ENCODE results near the gene VWC2L.

- TF ChIP-seq JUN (CRISPR knock-in tag; IDR thresholded peaks at IDR 0.05): no peak
- TF ChIP-seq CREB1 (CRISPR knock-in tag; IDR thresholded peaks at IDR 0.05): no peak
- no peak for TF ChIP-seq CTCF (IDR thresholded peaks at IDR 0.05)
- no peak for TF ChIP-seq ZNF281 (CRISPR knock-in tag; IDR thresholded peaks at IDR 0.05)
- TF ChIP-seq SOX15 (CRISPR knock-in tag; IDR thresholded peaks at IDR 0.05): no peak
- no peak for TF ChIP-seq ESRRA (CRISPR knock-in tag; IDR thresholded peaks at IDR 0.05; ENCODE audit: borderline replicate concordance)
Measured at GRCh38 chr2:214549946-214550345, 139.1 kb downstream of the VWC2L start.
